GM12891 (cell line): ENCODE measurements around the gene SLC11A2.

Experiments
- PAX5 ChIP-seq: IDR thresholded peaks from 2 replicates; pipeline ENCODE4 v1.6.1; 2011; ENCODE audit warnings: low read length, moderate library complexity, mild to moderate bottlenecking; ENCODE audit not compliant: insufficient read depth, severe bottlenecking
- POLR2A ChIP-seq: IDR thresholded peaks from 2 replicates; pipeline ENCODE4 v1.6.1; 2011; ENCODE audit warnings: low read depth, low read length, control low read depth
- POLR2AphosphoS5 ChIP-seq: IDR thresholded peaks from 2 replicates; pipeline ENCODE4 v1.6.1; 2011; ENCODE audit warnings: low read depth, low read length, control low read depth
- POU2F2 ChIP-seq: IDR thresholded peaks from 2 replicates; pipeline ENCODE4 v1.6.1; 2011; ENCODE audit warnings: low read depth, mild to moderate bottlenecking, control low read depth, low read length, moderate library complexity
- SPI1 ChIP-seq: IDR thresholded peaks from 2 replicates; pipeline ENCODE4 v1.6.1; 2011; ENCODE audit warnings: low read depth, low read length, control low read depth
- TAF1 ChIP-seq: IDR thresholded peaks from 2 replicates; pipeline ENCODE4 v1.6.1; 2011; ENCODE audit warnings: low read depth, low read length, control low read depth

DNA sequence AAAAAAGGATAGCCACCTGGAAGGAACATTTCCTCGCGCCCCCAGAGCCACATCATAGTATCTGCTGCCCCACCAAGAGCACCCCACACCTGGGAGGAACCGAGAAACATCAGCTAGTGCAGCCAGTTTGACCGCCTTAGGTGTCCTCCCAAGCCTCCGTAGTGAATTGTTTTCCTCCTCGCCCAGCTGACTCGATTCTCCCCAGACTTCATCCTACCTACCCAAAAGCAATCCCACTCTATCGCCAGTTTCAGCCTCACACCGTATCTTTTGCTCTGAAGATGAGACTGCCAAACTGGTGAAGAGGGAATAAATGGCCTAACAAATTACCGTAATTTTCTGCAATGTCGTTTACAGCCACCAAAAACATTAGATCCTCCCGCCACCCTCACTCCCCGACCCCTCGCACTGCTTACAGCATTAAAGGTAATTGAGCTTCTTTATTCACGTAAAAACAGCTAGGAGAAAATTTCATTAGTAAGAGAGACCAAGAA lies 1.2 kb upstream of the SLC11A2 start:
- TF ChIP-seq POLR2AphosphoS5 (no peak), POLR2A (no peak), SPI1 (no peak), TAF1 (no peak), PAX5 (no peak), POU2F2 (no peak)
